ENCODE data around the gene VPS13A. TPM values are rescaled to one million over a fixed set of nuclear protein-coding genes. Genes with fewer than 3 reads are reported as not detected.

The VPS13A gene
- total RNA-seq, 4 donors from 2014 or later, result 33.4 to 47.8 (median 40.7) TPM

DNA sequence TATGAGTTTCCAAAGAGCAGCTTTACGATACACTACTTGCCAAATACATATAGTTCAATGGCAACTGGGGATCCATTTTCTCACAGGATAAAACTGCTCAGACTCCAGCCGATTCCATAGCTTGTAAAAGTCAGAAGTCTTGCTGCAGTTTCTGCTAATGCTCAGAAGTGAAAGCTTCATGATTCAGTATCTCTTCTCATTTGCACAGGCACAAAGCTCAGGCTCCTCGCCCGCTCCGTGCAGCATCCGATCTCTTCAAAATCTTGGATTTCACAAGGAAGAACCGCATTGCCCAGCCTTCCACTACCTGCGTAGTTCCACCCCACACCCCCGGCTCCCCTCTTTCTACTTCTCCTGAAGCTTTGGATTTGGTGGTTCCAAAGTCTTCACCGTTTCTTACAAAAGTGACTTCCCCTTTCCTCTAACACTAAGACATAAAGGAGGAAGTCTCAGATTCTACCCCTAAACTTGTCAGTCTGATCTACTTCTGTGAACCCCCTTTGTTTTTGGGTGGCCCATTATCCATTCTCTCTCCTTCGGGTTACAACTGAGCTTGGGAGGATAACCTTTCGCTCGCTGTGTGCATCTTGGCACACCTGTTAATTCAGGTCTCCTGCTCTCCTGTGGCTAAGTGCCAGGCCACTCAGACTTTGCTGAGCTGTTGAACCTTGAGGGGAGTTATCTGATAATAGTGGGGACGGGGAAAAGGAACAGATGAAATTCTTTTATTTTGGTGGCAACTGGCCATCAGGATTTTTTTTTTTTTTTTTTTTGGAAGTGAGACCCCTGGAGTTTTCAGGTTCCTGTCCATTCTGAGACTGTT lies 276.7 kb downstream of the VPS13A start:
- Histone ChIP-seq H3K36me3 (no peaks in the 10 kb centered on the region), H3K27me3 (no peaks in the 10 kb centered on the region), H3K4me3 (no peak overlapping the region), H3K4me1 (peaks cover 0 to 15% (median 9%) of the 10 kb centered on the region in 4 donors), H3K27ac (replicated peaks in 1 of 4) (no peak overlapping the region), H3K9me3 (no peaks in the 10 kb centered on the region)
- TF ChIP-seq CTCF (IDR thresholded peaks at IDR 0.05), result no peak
- TF ChIP-seq EP300 (IDR thresholded peaks at IDR 0.05), result no peak
- no peak for TF ChIP-seq POLR2AphosphoS5 (IDR thresholded peaks at IDR 0.05)
- no peak for TF ChIP-seq POLR2A (IDR thresholded peaks at IDR 0.05; ENCODE audit: low read depth)
- intact Hi-C loops (cut with DNase I), result no loop called here
- 78% methylated on average over 14 of the region's 14 CpGs for WGBS
- DNase-seq (ENCODE audit: extremely low spot score), result no peak

DNA sequence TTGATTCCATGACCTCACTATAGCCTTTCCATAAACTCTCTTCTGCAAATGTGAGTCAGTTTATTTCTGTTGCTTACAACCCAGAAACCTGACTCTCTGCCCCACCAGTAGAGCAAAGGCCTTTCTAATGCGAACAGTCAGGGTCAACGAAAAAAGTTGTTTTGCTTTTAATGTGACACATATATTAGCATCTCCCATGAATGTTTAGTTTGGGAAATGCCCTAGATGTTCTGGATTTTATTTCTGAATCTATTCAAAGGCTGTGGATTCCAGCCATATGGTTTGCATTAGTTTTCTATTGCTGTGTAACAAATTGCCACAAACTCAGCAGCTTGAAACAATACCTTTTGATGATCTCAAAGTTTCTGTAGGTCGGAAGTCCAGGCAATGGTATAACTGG lies 277.3 kb downstream of the VPS13A start:
- WGBS, result 81% methylated on average over 3 of the region's 3 CpGs
- no peak overlapping the region for H3K27ac ChIP-seq (replicated peaks in 1 of 4)

DNA sequence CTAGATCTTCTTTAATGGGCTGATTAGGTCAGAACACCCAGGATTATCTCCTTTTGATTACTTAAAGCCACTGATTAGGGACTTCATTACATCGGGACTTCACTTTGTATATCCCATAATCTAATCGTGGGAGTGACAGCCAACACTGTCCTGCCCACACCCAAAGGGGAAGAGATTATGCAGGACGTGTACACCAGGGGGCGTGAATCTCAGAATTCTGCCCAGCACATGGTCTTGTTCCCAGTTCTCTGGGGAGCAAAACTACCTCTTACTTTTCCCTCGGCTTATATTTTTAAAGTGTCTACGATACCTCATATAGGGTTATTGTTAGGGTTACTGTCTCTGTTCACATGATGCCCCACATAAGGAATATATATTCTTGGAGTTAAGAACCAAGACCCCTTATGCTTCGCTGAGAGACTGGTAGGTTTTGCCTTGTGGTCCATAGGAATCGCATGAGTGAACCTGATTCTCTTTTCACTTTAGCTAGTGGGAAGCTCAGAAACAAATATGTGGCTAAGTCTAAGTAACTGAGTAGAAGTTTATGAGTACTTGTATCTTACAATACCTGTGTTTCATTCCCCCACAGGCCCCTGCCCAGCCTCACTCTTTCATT lies 278.1 kb downstream of the VPS13A start:
- H3K9me3 ChIP-seq, result no peaks in the 10 kb centered on the region
- WGBS, result 76% methylated on average over 8 of the region's 8 CpGs
- TF ChIP-seq POLR2A (IDR thresholded peaks at IDR 0.05; ENCODE audit: low read depth) (no peak), CTCF (IDR thresholded peaks at IDR 0.05) (peak; percentile 15 to 43 (median 16)), EP300 (IDR thresholded peaks at IDR 0.05) (no peak), POLR2AphosphoS5 (IDR thresholded peaks at IDR 0.05) (no peak)
- no peak for DNase-seq (ENCODE audit: extremely low spot score)
- no peak overlapping the region for H3K4me3 ChIP-seq
- intact Hi-C loops (cut with DNase I), result loop anchor here (5.0 kb wide), 1 partner anchor 192 kb away; the partner anchor contains the start of gene GNA14
- peaks cover 0 to 21% (median 9%) of the 10 kb centered on the region in 4 donors for H3K4me1 ChIP-seq
- no peak overlapping the region for H3K27ac ChIP-seq (replicated peaks in 1 of 4)
- no peaks in the 10 kb centered on the region for H3K36me3 ChIP-seq
- H3K27me3 ChIP-seq, result no peaks in the 10 kb centered on the region

More for the DNA sequence above, 277.3 kb downstream of the VPS13A start:
- intact Hi-C loops (cut with DNase I), result loop anchor here (5.0 kb wide), 1 partner anchor 193 kb away; the partner anchor contains the start of gene GNA14
- Histone ChIP-seq H3K4me3 (no peak overlapping the region), H3K9me3 (no peaks in the 10 kb centered on the region), H3K27me3 (no peaks in the 10 kb centered on the region), H3K4me1 (peaks cover 0 to 20% (median 9%) of the 10 kb centered on the region in 4 donors), H3K36me3 (no peaks in the 10 kb centered on the region)
- no peak for DNase-seq (ENCODE audit: extremely low spot score)
- TF ChIP-seq CTCF (IDR thresholded peaks at IDR 0.05) (no peak), EP300 (IDR thresholded peaks at IDR 0.05) (no peak), POLR2AphosphoS5 (IDR thresholded peaks at IDR 0.05) (no peak), POLR2A (IDR thresholded peaks at IDR 0.05; ENCODE audit: low read depth) (no peak)

DNA sequence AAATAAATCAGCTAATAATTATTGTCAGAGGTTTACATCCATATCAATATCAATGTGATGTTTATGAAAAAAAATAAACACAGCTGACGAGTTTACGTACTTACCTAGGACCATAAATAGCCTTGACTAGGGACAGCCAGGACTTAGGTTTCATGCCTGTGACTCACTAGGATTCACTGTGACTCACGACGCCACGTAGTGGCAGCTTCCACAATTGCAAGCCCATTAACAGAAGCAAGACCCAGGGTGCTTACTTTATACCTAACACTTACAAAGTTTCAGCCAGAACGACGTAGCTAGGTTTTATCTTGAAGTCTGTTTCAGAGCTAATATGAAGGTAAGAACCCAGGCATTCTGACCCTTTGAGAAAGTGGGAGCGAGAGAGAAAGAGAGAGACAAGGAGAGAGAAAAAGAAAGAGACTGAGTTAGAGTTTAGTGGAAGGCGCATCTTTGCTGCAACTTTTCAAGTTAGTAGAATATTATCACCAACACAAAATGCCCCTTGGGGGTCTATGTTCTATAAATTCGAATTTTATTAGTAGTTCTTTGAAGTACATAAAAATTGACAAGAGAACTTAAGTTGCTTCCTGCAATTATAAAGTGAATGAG lies 279.6 kb downstream of the VPS13A start:
- H3K4me1 ChIP-seq, result peaks cover 0 to 21% (median 9%) of the 10 kb centered on the region in 4 donors
- no peaks in the 10 kb centered on the region for H3K36me3 ChIP-seq
- WGBS, result 19% methylated on average over 10 of the region's 10 CpGs
- no peaks in the 10 kb centered on the region for H3K27me3 ChIP-seq
- no peak for TF ChIP-seq POLR2A (IDR thresholded peaks at IDR 0.05; ENCODE audit: low read depth)
- TF ChIP-seq POLR2AphosphoS5 (IDR thresholded peaks at IDR 0.05), result peak in 1 of 2 donors; percentile 49
- TF ChIP-seq CTCF (IDR thresholded peaks at IDR 0.05), result peak; percentile 87 to 95 (median 88)
- peak; percentile 94 for DNase-seq (ENCODE audit: extremely low spot score)
- intact Hi-C loops (cut with DNase I), result loop anchor here (2.0 to 5.0 kb wide), 2 partner anchors 190 to 296 kb away; partner anchors contain the start of gene GNA14
- H3K4me3 ChIP-seq, result no peak overlapping the region
- no peak overlapping the region for H3K27ac ChIP-seq (replicated peaks in 1 of 4)
- no peaks in the 10 kb centered on the region for H3K9me3 ChIP-seq

Measured in esophagus muscularis mucosa (tissue), 4 donors.